Raji (cell line): Measurements from ENCODE around the gene TMED8.

Experiments used
- POLR2A ChIP-seq: IDR thresholded peaks from 2 replicates; pipeline ENCODE4 v1.6.1; 2011; ENCODE audit warnings: low read depth, low read length, control low read depth; ENCODE audit not compliant: insufficient read depth

TMED8 gene

GRCh38 chr14:77376771-77377501, at the start of gene TMED8, which contains the start of gene SAMD15:
TSS of gene TMED8 (minus strand) at chr14:77377094. CDS start at chr14:77377053, 41 bp downstream.
TSS of gene SAMD15 (plus strand) at chr14:77377379. CDS start at chr14:77377419, 40 bp downstream.
- peak; percentile 71 for TF ChIP-seq POLR2A

GRCh38 chr14:77426396-77426795, 49.5 kb upstream of the TMED8 start:
- no peak for TF ChIP-seq POLR2A

GRCh38 chr14:77424862-77425261, 48.0 kb upstream of the TMED8 start:
- no peak for TF ChIP-seq POLR2A

- TF ChIP-seq POLR2A: no peak
Measured at GRCh38 chr14:77423423-77423822, 46.5 kb upstream of the TMED8 start, which contains the start of gene NOXRED1. TSS of gene NOXRED1 (minus strand) at chr14:77423523. CDS start at chr14:77422889, 634 bp downstream.

- TF ChIP-seq POLR2A: no peak
Measured at GRCh38 chr14:77421201-77421600, 44.3 kb upstream of the TMED8 start.

- TF ChIP-seq POLR2A: no peak
Measured at GRCh38 chr14:77416836-77417235, 39.9 kb upstream of the TMED8 start.

GRCh38 chr14:77409131-77409533, 32.2 kb upstream of the TMED8 start:
- no peak for TF ChIP-seq POLR2A

- no peak for TF ChIP-seq POLR2A
Measured at GRCh38 chr14:77407158-77407557, 30.3 kb upstream of the TMED8 start.

GRCh38 chr14:77406718-77407117, 29.8 kb upstream of the TMED8 start:
- TF ChIP-seq POLR2A: no peak

- TF ChIP-seq POLR2A: no peak
Measured at GRCh38 chr14:77406086-77406485, 29.2 kb upstream of the TMED8 start.

- no peak for TF ChIP-seq POLR2A
Measured at GRCh38 chr14:77403768-77404167, 26.9 kb upstream of the TMED8 start.

- TF ChIP-seq POLR2A: no peak
Measured at GRCh38 chr14:77400216-77400615, 23.3 kb upstream of the TMED8 start.

GRCh38 chr14:77390188-77390587, 13.3 kb upstream of the TMED8 start:
- no peak for TF ChIP-seq POLR2A

GRCh38 chr14:77378701-77379100, 1.8 kb upstream of the TMED8 start:
- TF ChIP-seq POLR2A: no peak

- no peak for TF ChIP-seq POLR2A
Measured at GRCh38 chr14:77377502-77377844, 579 bp upstream of the TMED8 start.

GRCh38 chr14:77375973-77376770, 722 bp downstream of the TMED8 start:
- no peak for TF ChIP-seq POLR2A

- peak; percentile 31; the same call in 1 of the 2 replicates for TF ChIP-seq POLR2A
Measured at GRCh38 chr14:77375164-77375950, 1.5 kb downstream of the TMED8 start.
